ENCODE measurements around the gene PARVG. TPM values are rescaled to one million over a fixed set of nuclear protein-coding genes. Genes with fewer than 3 reads are reported as not detected.
"Not testable (repeated sequence)": the region's sequence is repeated elsewhere in the genome, so short reads cannot be mapped to it uniquely, and the experiment has no call there.

Gene PARVG
- total and polyA plus RNA-seq, 12 donors, result 0.90 to 16.2 (median 2.1) TPM

DNA sequence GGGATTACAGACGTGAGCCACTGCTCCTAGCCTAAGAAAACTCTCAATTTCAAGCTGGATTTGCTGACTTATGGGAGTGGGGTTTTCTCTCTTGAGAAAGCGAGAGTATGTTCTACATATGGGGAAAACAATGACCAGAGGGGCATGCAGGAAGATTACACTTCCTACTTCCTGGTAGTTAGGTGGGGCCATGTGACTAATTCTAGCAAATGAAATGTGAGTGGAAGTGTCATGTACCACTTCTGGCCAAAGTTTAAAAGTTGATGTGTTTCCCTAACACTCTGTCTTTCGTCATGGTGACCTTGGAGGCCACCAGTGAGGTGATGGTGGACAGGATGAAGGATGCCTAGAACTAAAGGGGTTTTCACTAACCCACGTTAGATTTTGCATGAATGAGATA lies 50.5 kb downstream of the PARVG start:
- ATAC-seq (no peak), DNase-seq (no peak)
- H3K4me1 ChIP-seq, result no peaks in the 10 kb centered on the region
- H3K27me3 ChIP-seq, result peaks cover 0 to 4% (median 0%) of the 10 kb centered on the region in 7 donors
- intact Hi-C loops (cut with DNase I), result no loop called here
- H3K27ac ChIP-seq, result no peak overlapping the region
- no peaks in the 10 kb centered on the region for H3K36me3 ChIP-seq
- TF ChIP-seq, protein P1, sequence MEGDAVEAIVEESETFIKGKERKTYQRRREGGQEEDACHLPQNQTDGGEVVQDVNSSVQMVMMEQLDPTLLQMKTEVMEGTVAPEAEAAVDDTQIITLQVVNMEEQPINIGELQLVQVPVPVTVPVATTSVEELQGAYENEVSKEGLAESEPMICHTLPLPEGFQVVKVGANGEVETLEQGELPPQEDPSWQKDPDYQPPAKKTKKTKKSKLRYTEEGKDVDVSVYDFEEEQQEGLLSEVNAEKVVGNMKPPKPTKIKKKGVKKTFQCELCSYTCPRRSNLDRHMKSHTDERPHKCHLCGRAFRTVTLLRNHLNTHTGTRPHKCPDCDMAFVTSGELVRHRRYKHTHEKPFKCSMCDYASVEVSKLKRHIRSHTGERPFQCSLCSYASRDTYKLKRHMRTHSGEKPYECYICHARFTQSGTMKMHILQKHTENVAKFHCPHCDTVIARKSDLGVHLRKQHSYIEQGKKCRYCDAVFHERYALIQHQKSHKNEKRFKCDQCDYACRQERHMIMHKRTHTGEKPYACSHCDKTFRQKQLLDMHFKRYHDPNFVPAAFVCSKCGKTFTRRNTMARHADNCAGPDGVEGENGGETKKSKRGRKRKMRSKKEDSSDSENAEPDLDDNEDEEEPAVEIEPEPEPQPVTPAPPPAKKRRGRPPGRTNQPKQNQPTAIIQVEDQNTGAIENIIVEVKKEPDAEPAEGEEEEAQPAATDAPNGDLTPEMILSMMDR (IDR thresholded peaks at IDR 0.05), result no peak
- 78 to 81% methylated on average over 4 of the region's 4 CpGs for WGBS, 2 donors
- H3K9me3 ChIP-seq, result peaks cover 0 to 27% (median 17%) of the 10 kb centered on the region in 11 donors
- no peak overlapping the region for H3K4me3 ChIP-seq

DNA sequence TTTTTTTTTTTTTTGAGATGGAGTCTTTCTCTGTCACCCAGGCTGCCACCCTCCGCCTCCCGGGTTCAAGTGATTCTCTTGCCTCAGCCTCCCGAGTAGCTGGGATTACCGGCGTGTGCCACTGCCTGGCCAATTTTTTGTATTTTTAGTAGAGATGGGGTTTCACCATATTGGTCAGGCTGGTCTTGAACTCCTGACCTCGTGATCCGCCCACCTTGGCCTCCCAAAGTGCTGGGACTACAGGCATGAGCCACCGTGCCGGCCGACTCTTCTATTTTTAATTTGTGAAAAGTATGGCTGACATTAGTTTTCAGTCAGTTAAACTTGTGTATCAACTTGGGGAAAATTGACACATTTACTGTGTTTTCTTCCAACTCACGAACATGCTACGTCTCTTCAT lies 53.6 kb downstream of the PARVG start:
- WGBS, 2 donors, result 92 to 94% methylated on average over 12 of the region's 12 CpGs
- DNase-seq; H3K36me3 ChIP-seq; ATAC-seq; H3K27ac ChIP-seq; H3K27me3 ChIP-seq; intact Hi-C loops (cut with DNase I); H3K4me3 ChIP-seq; H3K4me1 ChIP-seq: not testable (repeated sequence)
- H3K9me3 ChIP-seq, result peaks cover 0 to 28% (median 3%) of the 10 kb centered on the region in 11 donors

DNA sequence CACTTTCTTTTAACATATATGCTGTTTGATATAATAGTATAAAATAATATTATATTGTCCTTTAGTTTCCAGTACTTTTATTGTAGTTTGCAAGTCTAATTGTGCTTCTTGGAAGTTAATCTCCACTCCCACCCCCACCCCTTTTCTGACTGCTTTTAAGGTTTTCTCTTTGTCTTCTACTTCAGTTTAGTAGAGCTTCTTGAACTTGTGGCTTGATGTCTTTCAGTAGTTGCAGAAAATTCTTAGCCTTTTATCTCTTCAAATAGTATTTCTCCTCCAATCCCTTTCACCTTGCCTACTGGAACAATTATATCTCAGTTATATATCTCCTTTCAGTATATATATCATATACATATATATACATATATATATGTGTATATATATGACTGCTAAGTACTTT lies 56.6 kb downstream of the PARVG start:
- Histone ChIP-seq H3K4me1 (no peaks in the 10 kb centered on the region), H3K9me3 (peaks cover 0 to 23% (median 0%) of the 10 kb centered on the region in 11 donors), H3K27me3 (peaks cover 0 to 5% (median 0%) of the 10 kb centered on the region in 7 donors), H3K27ac (no peak overlapping the region), H3K36me3 (no peaks in the 10 kb centered on the region), H3K4me3 (no peak overlapping the region)
- no peak for DNase-seq
- TF ChIP-seq, protein P1 (IDR thresholded peaks at IDR 0.05), result no peak
- ATAC-seq, result no peak
- intact Hi-C loops (cut with DNase I), result loop anchor here in 1 of 10 donors (5.0 kb wide), 1 partner anchor 335 kb away; no protein-coding TSS in a partner anchor

DNA sequence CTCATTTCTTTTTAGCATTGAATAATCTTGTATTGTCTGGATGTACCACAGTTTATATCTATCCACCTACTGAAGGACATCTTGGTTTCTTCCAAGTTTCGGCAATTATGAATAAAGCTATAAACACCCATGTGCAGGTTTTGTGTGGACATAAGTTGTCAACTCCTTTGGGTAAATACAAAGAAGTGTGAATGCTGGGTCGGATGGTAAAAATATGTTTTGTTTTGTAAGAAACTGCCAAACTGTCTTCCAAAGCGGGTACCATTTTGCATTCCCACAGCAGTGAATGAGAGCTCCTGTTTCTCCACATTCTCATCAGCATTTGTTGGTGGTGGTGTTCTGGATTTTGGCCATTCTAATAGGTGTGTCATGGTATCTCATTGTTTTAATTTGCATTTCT lies 60.4 kb downstream of the PARVG start:
- H3K9me3 ChIP-seq, result peaks cover 0 to 23% (median 0%) of the 10 kb centered on the region in 11 donors
- H3K36me3 ChIP-seq; intact Hi-C loops (cut with DNase I); H3K4me3 ChIP-seq; H3K27ac ChIP-seq; DNase-seq; H3K4me1 ChIP-seq; ATAC-seq: not testable (repeated sequence)
- WGBS, 2 donors, result 87 to 89% methylated on average over 3 of the region's 3 CpGs
- H3K27me3 ChIP-seq, result peaks cover 0 to 14% (median 5%) of the 10 kb centered on the region in 7 donors

DNA sequence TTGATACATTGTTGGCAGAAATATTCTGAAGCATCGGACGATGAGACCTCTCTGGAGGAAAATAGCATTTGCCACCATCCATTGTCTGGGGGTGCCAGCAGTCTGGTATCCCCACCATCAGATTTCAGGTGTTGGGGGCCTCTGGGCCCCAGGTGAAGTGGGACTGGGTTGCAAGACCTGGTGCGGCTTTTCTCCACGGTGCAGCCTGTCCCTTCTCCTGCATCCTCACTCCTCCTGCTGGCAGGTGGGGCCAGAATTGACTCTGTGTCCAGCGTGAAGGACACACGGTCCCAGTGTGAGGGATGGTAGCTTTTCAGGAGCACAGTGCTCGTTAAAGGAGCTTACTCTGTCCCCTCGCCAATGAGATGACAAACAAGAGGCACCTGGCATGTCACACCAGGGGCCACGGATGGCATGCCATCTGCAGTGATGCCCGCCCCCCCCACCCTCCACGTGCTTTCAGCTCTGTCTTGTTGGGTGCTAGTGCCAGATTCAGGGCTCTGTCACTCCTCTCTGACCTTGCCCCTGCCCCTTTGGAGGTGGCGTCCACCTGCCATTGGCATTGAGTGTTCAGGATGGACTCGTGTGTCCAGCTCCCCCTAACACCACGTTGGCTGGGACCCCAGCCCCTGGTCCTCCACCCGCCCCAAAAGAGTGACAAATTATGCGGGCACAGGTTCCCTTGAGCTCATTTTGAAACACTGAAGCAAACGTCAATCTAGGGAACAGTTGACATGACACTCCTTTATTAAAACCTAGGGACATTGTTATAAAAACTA lies 62.4 kb downstream of the PARVG start:
- intact Hi-C loops (cut with DNase I), result no loop called here
- Histone ChIP-seq H3K4me3 (no peak overlapping the region), H3K27me3 (peaks cover 0 to 14% (median 5%) of the 10 kb centered on the region in 7 donors), H3K27ac (no peak overlapping the region), H3K4me1 (peaks cover 0 to 5% (median 0%) of the 10 kb centered on the region in 9 donors), H3K36me3 (no peaks in the 10 kb centered on the region), H3K9me3 (peaks cover 0 to 9% (median 0%) of the 10 kb centered on the region in 11 donors)
- TF ChIP-seq, protein P1 (IDR thresholded peaks at IDR 0.05), result no peak
- 77 to 79% methylated on average over 17 of the region's 17 CpGs for WGBS, 2 donors
- ATAC-seq (no peak), DNase-seq (no peak)

Data from heart right ventricle (tissue), 16 donors.